GOT3 (cell line): ENCODE measurements around the gene FAM163A.

Source experiments
- DNase-seq: peaks from one replicate; lab custom pipeline; 2025; ENCODE audit warnings: mixed read lengths; lab: John Stamatoyannopoulos, UW

The FAM163A gene

GRCh38 chr1:179750630-179751029 is 7.5 kb downstream of the FAM163A start:
- no peak for DNase-seq

GRCh38 chr1:179753061-179753460 is 10.0 kb downstream of the FAM163A start:
- DNase-seq: no peak

- DNase-seq: no peak
Measured at GRCh38 chr1:179754041-179754624, 11.0 kb downstream of the FAM163A start.

GRCh38 chr1:179757933-179758332 is 14.8 kb downstream of the FAM163A start:
- DNase-seq: no peak

- no peak for DNase-seq
Measured at GRCh38 chr1:179760521-179760920, 17.4 kb downstream of the FAM163A start.

GRCh38 chr1:179761296-179761695 is 18.2 kb downstream of the FAM163A start:
- no peak for DNase-seq

- no peak for DNase-seq
Measured at GRCh38 chr1:179761846-179762640, 19.0 kb downstream of the FAM163A start.

- DNase-seq: no peak
Measured at GRCh38 chr1:179767177-179767581, 24.1 kb downstream of the FAM163A start.

GRCh38 chr1:179767996-179768395 is 24.9 kb downstream of the FAM163A start:
- no peak for DNase-seq

- no peak for DNase-seq
Measured at GRCh38 chr1:179770887-179771502, 27.9 kb downstream of the FAM163A start.

- no peak for DNase-seq
Measured at GRCh38 chr1:179773264-179773663, 30.2 kb downstream of the FAM163A start.

- DNase-seq: no peak
Measured at GRCh38 chr1:179774000-179774399, 30.9 kb downstream of the FAM163A start.

- no peak for DNase-seq
Measured at GRCh38 chr1:179774566-179774965, 31.5 kb downstream of the FAM163A start.

GRCh38 chr1:179775009-179775408 is 31.9 kb downstream of the FAM163A start:
- no peak for DNase-seq

- DNase-seq: no peak
Measured at GRCh38 chr1:179776831-179777230, 33.7 kb downstream of the FAM163A start.

- DNase-seq: no peak
Measured at GRCh38 chr1:179777731-179778130, 34.6 kb downstream of the FAM163A start.

- no peak for DNase-seq
Measured at GRCh38 chr1:179779645-179780272, 36.7 kb downstream of the FAM163A start.

GRCh38 chr1:179781962-179782361 is 38.9 kb downstream of the FAM163A start:
- DNase-seq: no peak

- DNase-seq: no peak
Measured at GRCh38 chr1:179785031-179785431, 41.9 kb downstream of the FAM163A start.

- no peak for DNase-seq
Measured at GRCh38 chr1:179785728-179786127, 42.6 kb downstream of the FAM163A start.

- no peak for DNase-seq
Measured at GRCh38 chr1:179786815-179787685, 44.0 kb downstream of the FAM163A start.

GRCh38 chr1:179788259-179788658 is 45.2 kb downstream of the FAM163A start:
- no peak for DNase-seq
